NB4 (cell line): Measurements from ENCODE around the gene FANCE.

Experiments used
- MAX ChIP-seq: IDR thresholded peaks from 2 replicates; pipeline ENCODE4 v1.6.1; 2011; ENCODE audit warnings: low read depth, low read length
- MYC ChIP-seq: IDR thresholded peaks from 2 replicates; pipeline ENCODE4 v1.6.1; 2011; ENCODE audit warnings: low read depth, low read length
- POLR2A ChIP-seq: IDR thresholded peaks from 2 replicates; pipeline ENCODE4 v1.6.1; 2011; ENCODE audit warnings: mild to moderate bottlenecking; ENCODE audit not compliant: insufficient read length; ENCODE audit errors: extremely low read depth
- TF ChIP-seq, protein P1 (sequence below): IDR thresholded peaks from one replicate; pipeline ENCODE4 v1.5.1; 2012; ENCODE audit warnings: low read depth, low read length

GRCh38 chr6:35494161-35494563, 42.0 kb downstream of the FANCE start:
- TF ChIP-seq, protein P1, sequence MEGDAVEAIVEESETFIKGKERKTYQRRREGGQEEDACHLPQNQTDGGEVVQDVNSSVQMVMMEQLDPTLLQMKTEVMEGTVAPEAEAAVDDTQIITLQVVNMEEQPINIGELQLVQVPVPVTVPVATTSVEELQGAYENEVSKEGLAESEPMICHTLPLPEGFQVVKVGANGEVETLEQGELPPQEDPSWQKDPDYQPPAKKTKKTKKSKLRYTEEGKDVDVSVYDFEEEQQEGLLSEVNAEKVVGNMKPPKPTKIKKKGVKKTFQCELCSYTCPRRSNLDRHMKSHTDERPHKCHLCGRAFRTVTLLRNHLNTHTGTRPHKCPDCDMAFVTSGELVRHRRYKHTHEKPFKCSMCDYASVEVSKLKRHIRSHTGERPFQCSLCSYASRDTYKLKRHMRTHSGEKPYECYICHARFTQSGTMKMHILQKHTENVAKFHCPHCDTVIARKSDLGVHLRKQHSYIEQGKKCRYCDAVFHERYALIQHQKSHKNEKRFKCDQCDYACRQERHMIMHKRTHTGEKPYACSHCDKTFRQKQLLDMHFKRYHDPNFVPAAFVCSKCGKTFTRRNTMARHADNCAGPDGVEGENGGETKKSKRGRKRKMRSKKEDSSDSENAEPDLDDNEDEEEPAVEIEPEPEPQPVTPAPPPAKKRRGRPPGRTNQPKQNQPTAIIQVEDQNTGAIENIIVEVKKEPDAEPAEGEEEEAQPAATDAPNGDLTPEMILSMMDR: no peak
- TF ChIP-seq MAX (no peak), POLR2A (no peak), MYC (no peak)
